Transverse colon (tissue), 4 donors: ENCODE data around the gene TVP23C. TPM values are rescaled to one million over a fixed set of nuclear protein-coding genes. Genes with fewer than 3 reads are reported as not detected.

Source experiments
- DNase-seq: peaks from one replicate; pipeline ENCODE4 v3.0.0-alpha.2; 2019
- H3K27ac ChIP-seq, 4 donors: fragments of 200-600 bp; sonication (generic); 2 replicates each; pipeline ENCODE4 v1.5.1; 2016 to 2018; ENCODE audit warnings: inconsistent platforms in 4 of 4
- H3K27me3 ChIP-seq: fragments of 200-600 bp; sonication (generic); 2 replicates; pipeline ENCODE4 v1.5.1; 2017; ENCODE audit warnings: inconsistent platforms
- H3K36me3 ChIP-seq, 4 donors: fragments of 200-600 bp; sonication (generic); 2 replicates each; pipeline ENCODE4 v1.5.1; 2017 to 2019; ENCODE audit warnings: inconsistent platforms in 4 of 4
- H3K4me1 ChIP-seq, 4 donors: fragments of 200-600 bp; sonication (generic); 2 replicates each; pipeline ENCODE4 v1.5.1; 2017 to 2020; ENCODE audit warnings: inconsistent platforms in 4 of 4
- H3K4me3 ChIP-seq, 4 donors: fragments of 200-600 bp; sonication (generic); 1 replicate in 1 of 4; 2 replicates in 3 of 4; pipeline versions ENCODE4 v1.5.1 to v1.6.1; 2017 to 2019; ENCODE audit warnings: inconsistent platforms in 4 of 4
- H3K9me3 ChIP-seq, 2 donors: fragments of 200-600 bp; sonication (generic); 2 replicates each; pipeline ENCODE4 v1.5.1; 2017 to 2019; ENCODE audit warnings: inconsistent platforms in 2 of 2
- CTCF ChIP-seq, 5 experiments: fragments of 200-600 bp in 3 of 5; fragments of 450-650 bp in 2 of 5; sonication (generic) in 3 of 5; IDR thresholded peaks; 1 replicate in 2 of 5; 2 replicates in 3 of 5; pipeline ENCODE4 v1.5.1; 2016 to 2017; ENCODE audit warnings: antibody characterized with exemption in 5 of 5, inconsistent platforms in 3 of 5, mild to moderate bottlenecking in 2 of 5, moderate library complexity in 1 of 5
- EP300 ChIP-seq: sonication (generic); formaldehyde crosslinking; IDR thresholded peaks from one replicate; pipeline ENCODE4 v1.6.1; 2017; ENCODE audit warnings: antibody characterized with exemption, low read depth
- POLR2A ChIP-seq: fragments of 450-650 bp; IDR thresholded peaks from one replicate; pipeline ENCODE4 v1.6.1; 2016; ENCODE audit warnings: antibody characterized with exemption, mild to moderate bottlenecking, moderate library complexity
- POLR2AphosphoS5 ChIP-seq, 3 donors: sonication (generic); formaldehyde crosslinking; IDR thresholded peaks; one replicate each; pipeline ENCODE4 v1.6.1; 2016; ENCODE audit warnings: antibody characterized with exemption in 3 of 3
- WGBS, 2 donors: methylation state at CpG; one replicate each; pipeline ENCODE4 v1.1.5; 2018; ENCODE audit warnings: low coverage in 1 of 2; 5-methylcytosine and 5-hydroxymethylcytosine counted together
- in situ Hi-C, 4 donors: fragments of 200-750 bp; cut with MboI; loops; one replicate each; pipeline versions ENCODE4 v1.15.0 to v1.15.1; 2017; ENCODE audit warnings: low sequenced_read_pairs in 3 of 4, low pct_ligation_motif_present in 1 of 4, low pct_unique_long_range_greater_than_20kb in 1 of 4
- intact Hi-C: fragments of 100-400 bp; cut with DNase I; formaldehyde crosslinking; loops from one replicate; pipeline ENCODE4 v1.15.1; 2023; ENCODE audit warnings: low total_unique reads
- total RNA-seq, 4 donors: library from RNA; depleted of rRNA; stranded (reverse); fragments of >200 nt; gene quantifications; one replicate each; pipeline ENCODE4 v1.1.0, GENCODE V29; 2016

Gene TVP23C
- total RNA-seq, 4 donors from 2014 or later: 15.0 to 457 (median 33.7) TPM

DNA sequence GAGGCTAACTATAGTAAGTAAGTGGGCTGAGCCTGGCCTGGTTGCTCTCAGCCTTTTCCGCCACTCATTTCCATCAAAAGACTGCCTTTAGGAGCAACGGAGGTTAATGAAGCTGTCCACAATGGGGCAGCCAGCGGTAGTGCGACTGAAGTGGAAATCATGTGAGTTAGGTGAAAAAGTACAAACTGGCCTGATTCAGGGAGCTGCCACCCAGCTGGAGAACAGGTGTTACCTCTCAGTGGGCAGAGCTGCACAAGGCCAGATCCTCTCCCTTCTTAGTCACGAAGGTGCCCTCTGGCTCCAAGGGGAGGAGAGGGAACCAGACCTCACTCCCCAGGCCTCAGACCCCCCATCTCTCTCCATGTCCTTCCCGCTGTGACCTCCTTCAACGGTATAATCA, 61.5 kb downstream of the TVP23C start:
- TF ChIP-seq CTCF (IDR thresholded peaks at IDR 0.05) (no peak), EP300 (no peak), POLR2A (no peak), POLR2AphosphoS5 (IDR thresholded peaks at IDR 0.05) (no peak)
- H3K27ac ChIP-seq: peak overlapping the region; percentile 62 to 85 (median 76)
- H3K4me3 ChIP-seq: no peak overlapping the region
- 91% methylated on average over 7 of the region's 7 CpGs; no CpG with 5 or more reads in 1 of the 2 donors for WGBS, 2 donors
- no peaks in the 10 kb centered on the region for H3K9me3 ChIP-seq
- no peaks in the 10 kb centered on the region for H3K27me3 ChIP-seq
- in situ Hi-C loops (loop anchor here (5.0 to 10.0 kb wide), 4 partner anchors 237 to 247 kb away; partner anchors contain the start of gene PMP22 (in 1 of the 4)), intact Hi-C loops (loop anchor here (1.0 kb wide), 2 partner anchors 44 to 241 kb away; no protein-coding TSS in a partner anchor)
- H3K36me3 ChIP-seq: no peaks in the 10 kb centered on the region
- peaks cover 0 to 12% (median 2%) of the 10 kb centered on the region in 4 donors for H3K4me1 ChIP-seq
- DNase-seq: no peak

DNA sequence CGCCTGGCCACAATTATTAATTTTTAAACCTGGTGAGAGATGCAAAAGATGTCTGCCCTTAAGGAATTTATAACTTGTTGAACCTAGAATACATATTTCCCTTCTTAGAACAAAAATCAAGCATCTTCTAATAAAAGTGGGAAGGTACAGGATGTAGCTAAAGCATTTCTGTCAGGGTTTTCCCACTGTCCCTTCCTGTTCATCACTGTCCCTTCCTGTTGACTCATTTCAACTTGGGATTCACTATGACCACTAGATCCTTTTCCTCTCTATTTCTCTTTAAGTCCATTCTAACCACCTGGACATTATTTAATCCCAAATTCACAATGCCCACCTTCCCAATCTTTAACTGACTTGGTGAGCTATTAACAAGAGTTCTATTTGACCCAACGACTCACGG, 62.0 kb downstream of the TVP23C start:
- no peak for DNase-seq
- Histone ChIP-seq H3K36me3 (no peaks in the 10 kb centered on the region), H3K9me3 (no peaks in the 10 kb centered on the region), H3K27me3 (no peaks in the 10 kb centered on the region), H3K4me1 (peaks cover 0 to 12% (median 2%) of the 10 kb centered on the region in 4 donors), H3K4me3 (no peak overlapping the region), H3K27ac (peak overlapping the region in 1 of 4 donors; percentile 78)
- 63 to 75% methylated on average over 3 of the region's 3 CpGs for whole genome bisulfite sequencing, 2 donors
- intact Hi-C loops (no loop called here), in situ Hi-C loops (loop anchor here (5.0 to 10.0 kb wide), 4 partner anchors 236 to 246 kb away; partner anchors contain the start of gene PMP22 (in 1 of the 4))
- TF ChIP-seq POLR2AphosphoS5 (IDR thresholded peaks at IDR 0.05): no peak
- TF ChIP-seq POLR2A: no peak
- TF ChIP-seq EP300: no peak
- no peak for TF ChIP-seq CTCF (IDR thresholded peaks at IDR 0.05)

- no peak for DNase-seq
- in situ Hi-C loops: no loop called here
- peaks cover 0 to 10% (median 2%) of the 10 kb centered on the region in 4 donors for H3K4me1 ChIP-seq
- WGBS, 2 donors: 80 to 100% methylated on average over 1 to 2 of the region's 2 CpGs
- H3K27ac ChIP-seq: no peak overlapping the region
- no peak overlapping the region for H3K4me3 ChIP-seq
- no peaks in the 10 kb centered on the region for H3K36me3 ChIP-seq
- no peaks in the 10 kb centered on the region for H3K9me3 ChIP-seq
- TF ChIP-seq CTCF (IDR thresholded peaks at IDR 0.05): no peak
- TF ChIP-seq EP300: no peak
- TF ChIP-seq POLR2A: no peak
- TF ChIP-seq POLR2AphosphoS5 (IDR thresholded peaks at IDR 0.05): no peak
- H3K27me3 ChIP-seq: no peaks in the 10 kb centered on the region
- intact Hi-C loops: no loop called here
Measured at GRCh38 chr17:15498107-15498506, 65.2 kb downstream of the TVP23C start.

DNA sequence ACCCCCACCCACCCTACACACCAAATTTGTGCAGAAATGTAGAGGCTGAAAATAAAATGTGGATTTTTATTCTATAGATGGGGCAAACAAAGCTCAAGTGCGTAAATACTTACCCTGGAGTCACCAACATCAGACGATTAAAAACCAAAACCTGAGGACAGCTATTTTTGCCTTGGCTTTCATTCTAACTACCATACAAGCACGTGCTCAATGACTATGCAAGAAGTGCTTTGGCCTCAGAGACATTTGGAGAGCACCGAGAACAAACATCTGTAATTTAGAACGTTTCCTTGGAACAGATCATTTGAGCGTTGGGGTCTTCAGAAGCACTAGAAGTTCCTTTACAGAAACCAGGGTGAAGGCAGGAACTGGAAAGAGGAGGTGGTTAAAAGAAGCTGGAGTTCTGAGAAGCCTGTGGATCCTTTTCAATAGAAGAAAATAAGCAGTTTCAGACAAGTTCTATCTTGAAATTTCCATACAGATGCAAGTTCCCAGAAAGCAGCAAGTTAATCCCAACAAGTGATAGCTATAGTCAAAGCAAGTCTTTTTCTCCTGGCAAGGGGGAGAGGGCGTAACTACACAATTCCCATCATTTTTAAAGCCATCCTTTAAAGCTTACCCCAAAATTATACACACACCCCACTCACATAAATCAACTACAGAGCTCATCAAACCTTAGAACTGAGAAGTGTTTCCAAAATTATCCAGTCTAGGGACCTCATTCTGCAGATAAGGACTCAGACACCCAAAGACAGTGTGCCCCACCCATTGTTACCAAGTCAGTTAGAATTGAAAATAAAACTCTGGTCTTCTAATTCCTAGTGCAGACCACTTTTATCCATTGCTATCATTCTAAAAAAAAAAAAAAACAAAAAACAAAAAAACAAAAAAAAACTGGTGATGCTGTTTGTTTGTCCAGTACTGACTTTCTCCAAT, 66.3 kb downstream of the TVP23C start:
- in situ Hi-C loops: no loop called here
- peaks cover 0 to 2% (median 0%) of the 10 kb centered on the region in 4 donors for H3K4me1 ChIP-seq
- TF ChIP-seq POLR2A (no peak), POLR2AphosphoS5 (IDR thresholded peaks at IDR 0.05) (no peak), EP300 (no peak), CTCF (IDR thresholded peaks at IDR 0.05) (no peak)
- no peak overlapping the region for H3K4me3 ChIP-seq
- intact Hi-C loops: no loop called here
- H3K27me3 ChIP-seq: no peaks in the 10 kb centered on the region
- no peaks in the 10 kb centered on the region for H3K9me3 ChIP-seq
- H3K27ac ChIP-seq: no peak overlapping the region
- no peaks in the 10 kb centered on the region for H3K36me3 ChIP-seq
- 78 to 82% methylated on average over 5 to 7 of the region's 7 CpGs for WGBS, 2 donors
- no peak for DNase-seq
